IPS-18a (cell line): ENCODE results near the gene CSMD2.

Source experiments
- H3K27ac ChIP-seq: one replicate; pipeline ENCODE4 v1.5.1; 2013; ENCODE audit warnings: low read length
- H3K27me3 ChIP-seq: one replicate; pipeline ENCODE4 v1.6.1; 2013; ENCODE audit warnings: mild to moderate bottlenecking, low read length; ENCODE audit not compliant: control insufficient read depth, insufficient read depth
- H3K36me3 ChIP-seq: one replicate; pipeline ENCODE4 v1.6.1; 2013; ENCODE audit warnings: low read depth, low read length; ENCODE audit not compliant: control insufficient read depth
- H3K4me1 ChIP-seq: one replicate; pipeline ENCODE4 v1.6.1; 2013; ENCODE audit warnings: low read depth, low read length; ENCODE audit not compliant: control insufficient read depth
- H3K4me3 ChIP-seq: one replicate; pipeline ENCODE4 v1.5.1; 2013; ENCODE audit warnings: low read length
- H3K9ac ChIP-seq: one replicate; pipeline ENCODE4 v1.6.1; 2013; ENCODE audit warnings: mild to moderate bottlenecking, low read length, moderate library complexity
- H3K9me3 ChIP-seq: one replicate; pipeline ENCODE4 v1.6.1; 2013; ENCODE audit warnings: low read depth, low read length; ENCODE audit not compliant: control insufficient read depth

Gene CSMD2

DNA sequence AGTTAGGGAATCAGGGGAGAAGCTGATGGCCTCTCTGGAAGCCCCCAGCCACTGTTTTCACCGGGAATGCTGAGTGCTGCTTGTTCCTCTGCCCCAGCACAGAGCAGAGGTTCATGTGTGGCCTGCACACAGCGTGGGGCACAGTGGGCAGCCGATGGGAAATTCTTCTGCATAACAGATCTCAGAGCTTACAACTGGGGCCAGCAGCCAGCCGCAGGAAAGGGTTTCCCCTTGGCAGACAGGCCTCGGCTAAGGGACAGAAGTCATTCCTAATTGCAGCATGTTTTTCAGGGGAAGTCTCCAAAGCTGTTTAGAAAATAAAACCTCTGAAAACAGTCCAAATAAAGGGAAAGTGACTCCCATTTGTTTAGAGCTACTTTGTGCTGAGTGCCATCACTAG lies 278.5 kb downstream of the CSMD2 start:
- Histone ChIP-seq H3K4me1 (peaks cover 18% of the 10 kb centered on the region), H3K9me3 (no peaks in the 10 kb centered on the region), H3K36me3 (no peaks in the 10 kb centered on the region), H3K4me3 (no peak overlapping the region), H3K27me3 (no peaks in the 10 kb centered on the region), H3K27ac (no peak overlapping the region), H3K9ac (no peak overlapping the region)

DNA sequence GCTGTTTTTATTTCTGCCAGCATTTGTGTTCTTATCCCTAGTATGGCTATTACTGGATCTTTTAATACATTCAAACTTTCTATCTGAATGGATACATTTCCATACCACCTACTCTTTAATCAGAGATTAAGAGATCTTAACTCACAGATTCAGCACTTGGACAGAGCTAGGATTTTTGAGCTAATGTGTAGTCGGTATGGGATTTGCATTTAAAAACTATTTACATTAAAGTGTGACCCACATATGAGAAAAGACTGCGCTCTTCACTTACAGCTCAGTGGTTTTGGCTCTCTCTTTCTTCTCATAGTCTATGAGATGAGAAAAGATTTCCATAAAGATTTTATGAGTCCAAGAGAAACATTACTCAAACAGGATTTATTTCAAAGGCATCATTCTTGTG lies 284.7 kb downstream of the CSMD2 start:
- Histone ChIP-seq H3K9ac (no peak overlapping the region), H3K4me1 (peaks cover under 1% of the 10 kb centered on the region), H3K36me3 (no peaks in the 10 kb centered on the region), H3K9me3 (no peaks in the 10 kb centered on the region), H3K27ac (no peak overlapping the region), H3K4me3 (no peak overlapping the region), H3K27me3 (no peaks in the 10 kb centered on the region)

DNA sequence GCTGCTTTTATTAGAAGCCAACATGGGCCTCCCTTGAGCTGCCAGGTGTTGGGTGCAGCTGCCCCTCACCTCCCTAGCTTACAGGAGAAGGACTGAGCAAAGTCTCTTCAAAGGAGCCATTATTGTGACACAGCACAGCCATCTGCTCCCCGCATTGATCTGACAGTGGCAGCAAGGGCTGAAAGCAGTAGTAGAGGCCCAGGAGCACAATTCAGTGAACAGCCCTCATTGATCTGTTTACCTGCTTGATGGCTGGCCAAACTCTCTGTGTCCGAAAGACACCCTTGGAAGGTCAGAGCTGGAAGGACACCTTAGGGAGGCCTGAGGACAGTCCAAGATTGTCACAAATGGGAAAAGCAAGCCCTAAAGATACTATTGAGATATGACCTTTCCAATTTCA lies 286.6 kb downstream of the CSMD2 start:
- H3K27me3 ChIP-seq = no peaks in the 10 kb centered on the region
- H3K4me3 ChIP-seq = no peak overlapping the region
- no peaks in the 10 kb centered on the region for H3K36me3 ChIP-seq
- H3K9ac ChIP-seq = no peak overlapping the region
- no peaks in the 10 kb centered on the region for H3K4me1 ChIP-seq
- H3K9me3 ChIP-seq = no peaks in the 10 kb centered on the region
- H3K27ac ChIP-seq = no peak overlapping the region

DNA sequence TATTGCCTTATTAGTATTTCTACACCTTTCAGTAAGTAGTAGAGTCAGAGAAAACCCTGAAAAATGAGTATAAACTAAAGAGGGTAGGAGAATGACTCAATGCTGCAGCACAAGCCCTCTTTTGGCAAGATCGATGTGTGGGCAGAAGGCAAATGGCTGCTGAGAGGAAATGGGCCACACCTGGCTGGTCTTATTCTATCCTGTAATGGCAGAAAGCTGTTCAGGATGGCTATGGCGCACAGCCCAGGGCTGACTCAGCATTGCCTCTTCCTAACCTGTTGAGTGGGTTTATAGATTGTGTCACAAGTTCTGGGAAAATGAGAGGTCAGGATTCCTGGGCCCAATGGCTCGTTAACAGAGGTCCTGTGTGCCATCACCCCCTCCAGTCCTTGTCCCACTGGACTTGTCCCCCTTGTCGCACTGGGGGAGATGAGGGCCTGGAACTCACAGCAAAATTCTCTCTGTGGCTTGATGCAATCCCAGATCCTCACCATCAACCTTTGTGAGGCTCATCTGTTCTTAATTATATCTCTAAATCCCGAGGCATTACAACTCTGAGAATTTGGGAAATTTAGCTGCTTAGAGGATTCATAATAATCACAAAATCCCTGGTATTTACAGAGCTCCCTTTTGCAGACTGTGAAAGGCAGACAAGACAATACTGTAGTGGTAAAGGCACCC lies 287.9 kb downstream of the CSMD2 start:
- H3K27me3 ChIP-seq = no peaks in the 10 kb centered on the region
- H3K9ac ChIP-seq = no peak overlapping the region
- H3K36me3 ChIP-seq = no peaks in the 10 kb centered on the region
- H3K4me1 ChIP-seq = no peaks in the 10 kb centered on the region
- no peak overlapping the region for H3K27ac ChIP-seq
- no peaks in the 10 kb centered on the region for H3K9me3 ChIP-seq
- no peak overlapping the region for H3K4me3 ChIP-seq

DNA sequence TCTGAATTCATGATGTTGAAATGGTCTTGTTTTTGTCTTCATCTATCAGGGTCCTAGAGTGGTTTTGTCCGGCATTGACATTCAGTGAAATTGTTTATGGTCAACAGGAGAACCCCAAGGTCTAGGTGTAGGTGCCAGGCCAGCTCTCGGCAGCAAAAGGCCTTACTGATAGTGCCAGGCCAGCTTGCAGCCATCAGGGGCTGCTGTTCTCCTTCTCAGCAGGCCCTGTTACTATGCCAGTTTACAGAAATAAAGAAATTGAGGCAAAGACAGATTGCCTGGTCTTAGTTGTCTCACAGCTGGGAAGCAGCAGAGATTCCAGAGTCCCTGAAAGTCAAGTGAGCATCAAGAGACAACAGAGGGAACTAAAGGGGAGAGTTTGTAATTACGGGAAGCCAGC lies 289.2 kb downstream of the CSMD2 start:
- H3K4me3 ChIP-seq = no peak overlapping the region
- H3K27me3 ChIP-seq = no peaks in the 10 kb centered on the region
- no peaks in the 10 kb centered on the region for H3K36me3 ChIP-seq
- H3K9me3 ChIP-seq = no peaks in the 10 kb centered on the region
- no peak overlapping the region for H3K27ac ChIP-seq
- no peaks in the 10 kb centered on the region for H3K4me1 ChIP-seq
- H3K9ac ChIP-seq = no peak overlapping the region

DNA sequence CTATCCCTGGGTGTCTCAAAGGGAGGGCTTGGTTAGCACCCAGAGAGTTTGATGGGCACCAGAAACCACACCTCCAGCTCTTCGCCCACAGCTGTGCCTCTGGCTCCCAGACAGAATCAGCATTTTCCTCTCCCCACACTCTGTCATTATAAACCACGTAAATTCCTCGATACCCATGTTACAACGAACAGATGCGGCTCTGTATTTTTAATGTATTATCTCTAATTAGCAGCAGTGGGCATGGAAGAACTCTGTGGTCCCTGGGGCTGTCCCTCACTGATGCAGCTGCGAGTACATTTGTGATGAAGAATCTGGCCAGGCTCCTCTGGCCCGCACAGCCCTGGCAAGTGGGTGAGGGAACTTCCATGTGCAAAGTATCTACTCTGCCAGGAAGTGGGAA lies 290.4 kb downstream of the CSMD2 start:
- Histone ChIP-seq H3K27ac (no peak overlapping the region), H3K27me3 (no peaks in the 10 kb centered on the region), H3K4me1 (no peaks in the 10 kb centered on the region), H3K36me3 (no peaks in the 10 kb centered on the region), H3K4me3 (no peak overlapping the region), H3K9me3 (no peaks in the 10 kb centered on the region), H3K9ac (no peak overlapping the region)

DNA sequence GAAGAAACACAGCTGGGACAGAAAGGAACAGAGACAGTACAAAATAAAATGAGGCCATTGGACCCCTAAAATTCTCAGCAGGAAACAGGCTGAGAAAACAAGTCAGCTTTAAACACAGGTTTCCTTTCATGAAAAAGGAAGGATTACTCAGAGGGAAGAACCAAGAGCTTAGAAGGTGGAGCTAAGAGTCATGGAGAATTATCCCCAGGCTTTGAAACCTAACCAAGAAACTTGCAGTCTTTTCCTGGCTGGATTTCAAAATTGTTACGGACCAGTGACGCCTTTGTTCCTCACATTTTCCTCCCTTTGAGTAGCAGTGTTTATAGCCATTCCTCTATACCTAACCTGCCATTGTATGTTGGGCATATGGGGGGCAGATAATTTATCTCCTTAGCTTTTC lies 292.3 kb downstream of the CSMD2 start:
- Histone ChIP-seq H3K36me3 (no peaks in the 10 kb centered on the region), H3K4me3 (no peak overlapping the region), H3K27ac (no peak overlapping the region), H3K9ac (no peak overlapping the region), H3K27me3 (no peaks in the 10 kb centered on the region), H3K4me1 (peaks cover 4% of the 10 kb centered on the region), H3K9me3 (no peaks in the 10 kb centered on the region)

DNA sequence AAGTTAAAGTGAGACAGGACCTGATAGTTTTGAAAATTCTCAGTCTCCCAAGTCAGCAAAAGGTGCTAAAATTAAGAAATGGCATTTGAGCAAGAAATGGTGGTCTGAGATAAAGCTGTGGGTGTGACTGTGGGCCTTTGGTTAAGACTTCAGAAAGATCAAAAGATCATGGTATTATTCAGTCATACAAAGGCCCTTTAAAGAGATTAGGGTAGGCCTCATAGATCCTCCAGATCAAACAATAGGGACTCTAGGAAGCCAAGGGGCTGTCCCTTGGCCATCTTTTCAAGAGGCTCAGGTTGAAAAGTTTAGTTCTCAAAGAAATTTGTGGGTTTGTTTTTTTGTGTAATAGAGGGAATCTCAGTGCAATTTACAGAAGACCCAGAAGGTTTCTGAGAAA lies 292.8 kb downstream of the CSMD2 start:
- H3K9ac ChIP-seq = no peak overlapping the region
- H3K27me3 ChIP-seq = no peaks in the 10 kb centered on the region
- no peaks in the 10 kb centered on the region for H3K36me3 ChIP-seq
- H3K4me3 ChIP-seq = no peak overlapping the region
- no peak overlapping the region for H3K27ac ChIP-seq
- H3K4me1 ChIP-seq = peaks cover 4% of the 10 kb centered on the region
- H3K9me3 ChIP-seq = no peaks in the 10 kb centered on the region

DNA sequence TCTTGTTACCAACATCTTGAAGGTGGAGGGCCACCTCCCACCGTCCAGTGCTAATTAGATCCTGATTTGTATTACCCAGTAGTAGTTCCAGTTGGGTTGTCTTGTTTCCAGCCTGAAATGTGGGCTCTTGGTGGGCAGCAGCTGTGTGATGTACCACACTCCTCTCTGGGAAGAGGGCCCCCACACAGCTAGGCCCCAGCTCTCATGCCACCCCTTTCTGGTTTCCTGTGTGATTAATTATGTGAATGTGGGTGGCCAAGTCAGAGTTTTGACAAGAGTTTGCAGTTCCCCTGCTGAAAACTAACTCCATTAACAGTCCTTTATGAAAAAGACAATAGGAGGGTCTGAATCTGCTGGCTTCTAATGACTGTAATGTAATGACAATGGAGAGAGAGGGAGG lies 297.3 kb downstream of the CSMD2 start:
- no peaks in the 10 kb centered on the region for H3K27me3 ChIP-seq
- H3K9me3 ChIP-seq = no peaks in the 10 kb centered on the region
- no peaks in the 10 kb centered on the region for H3K36me3 ChIP-seq
- no peak overlapping the region for H3K9ac ChIP-seq
- H3K4me1 ChIP-seq = peaks cover 7% of the 10 kb centered on the region
- H3K4me3 ChIP-seq = no peak overlapping the region
- no peak overlapping the region for H3K27ac ChIP-seq

DNA sequence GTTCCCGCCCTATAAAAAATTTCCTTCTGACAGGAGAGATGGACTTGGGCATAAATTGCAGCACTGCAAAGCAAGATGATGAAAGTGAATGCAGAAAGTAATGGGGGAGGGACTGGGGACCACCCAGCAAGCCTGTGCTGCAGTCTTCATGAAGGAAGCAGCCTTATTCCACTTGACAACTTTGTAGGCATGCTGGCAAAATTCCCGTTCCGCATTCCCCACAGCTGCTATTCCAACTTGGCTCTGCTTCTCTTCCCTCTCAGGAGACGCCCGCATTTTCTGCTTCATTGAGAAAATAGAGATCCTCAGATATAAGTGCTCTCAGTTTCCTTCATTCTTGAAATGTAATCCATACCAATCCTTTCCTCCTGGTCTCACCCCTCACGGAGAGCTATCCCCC lies 298.7 kb downstream of the CSMD2 start:
- no peak overlapping the region for H3K27ac ChIP-seq
- H3K36me3 ChIP-seq = no peaks in the 10 kb centered on the region
- peaks cover 7% of the 10 kb centered on the region for H3K4me1 ChIP-seq
- no peak overlapping the region for H3K9ac ChIP-seq
- H3K4me3 ChIP-seq = no peak overlapping the region
- no peaks in the 10 kb centered on the region for H3K27me3 ChIP-seq
- no peaks in the 10 kb centered on the region for H3K9me3 ChIP-seq

DNA sequence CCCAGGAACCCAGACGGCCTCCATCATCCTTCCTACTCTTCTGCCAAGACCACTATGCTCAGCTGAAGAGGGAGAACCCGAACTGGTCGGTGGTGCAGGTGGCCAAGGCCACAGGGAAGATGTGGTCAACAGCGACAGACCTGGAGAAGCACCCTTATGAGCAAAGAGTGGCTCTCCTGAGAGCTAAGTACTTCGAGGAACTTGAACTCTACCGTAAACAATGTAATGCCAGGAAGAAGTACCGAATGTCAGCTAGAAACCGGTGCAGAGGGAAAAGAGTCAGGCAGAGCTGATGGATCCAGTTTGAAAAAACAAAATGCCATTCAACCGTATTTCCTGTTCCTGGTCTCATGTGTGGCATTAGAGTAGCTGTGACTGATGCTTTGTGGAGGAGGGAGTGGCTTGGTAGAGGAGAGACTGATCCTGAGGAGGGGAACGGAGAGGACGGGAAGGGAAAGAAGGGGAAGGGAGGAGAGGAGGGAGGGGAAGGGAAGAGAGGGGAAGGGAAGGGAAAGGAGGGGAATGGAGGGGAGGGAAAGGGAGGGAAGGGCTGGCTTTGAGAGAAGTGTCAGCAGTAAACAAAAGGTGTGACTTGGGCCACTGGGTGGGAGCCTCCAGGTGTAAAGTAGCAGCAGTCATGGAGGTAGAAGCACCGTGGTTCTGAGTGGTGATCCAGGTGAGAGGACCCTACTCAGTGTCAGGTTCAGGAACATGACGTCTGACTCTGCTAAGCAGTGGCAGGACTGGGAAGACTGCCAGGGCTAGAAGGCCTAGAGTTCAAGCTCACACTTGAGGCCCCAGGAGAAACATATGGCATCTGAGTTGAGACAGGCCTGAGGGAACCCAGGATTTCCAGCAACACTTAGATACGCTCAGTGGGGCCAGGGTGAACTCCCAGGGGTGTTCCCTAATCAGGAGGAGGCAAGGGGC lies 300.3 kb downstream of the CSMD2 start:
- Histone ChIP-seq H3K27ac (no peak overlapping the region), H3K27me3 (no peaks in the 10 kb centered on the region), H3K36me3 (no peaks in the 10 kb centered on the region), H3K4me1 (peaks cover 7% of the 10 kb centered on the region), H3K9ac (no peak overlapping the region), H3K4me3 (no peak overlapping the region), H3K9me3 (no peaks in the 10 kb centered on the region)

DNA sequence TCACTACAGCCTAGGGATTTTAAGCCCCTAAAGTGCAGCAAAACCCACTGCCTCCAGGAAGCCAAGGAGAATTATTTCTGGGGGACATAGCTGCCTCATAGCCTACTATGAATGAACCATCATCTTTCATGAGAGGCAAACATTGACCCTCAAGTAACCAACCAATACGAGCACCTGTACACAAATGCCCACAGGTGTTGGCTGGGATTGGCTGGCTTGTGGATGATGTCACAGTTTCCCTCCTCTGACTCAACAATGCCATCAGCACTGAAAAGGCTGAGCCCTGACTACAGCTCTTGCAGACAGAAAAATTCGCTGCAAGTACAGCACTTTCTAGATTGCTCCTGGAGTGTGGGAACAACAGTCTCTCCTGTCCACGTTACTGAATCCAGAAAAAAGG lies 301.3 kb downstream of the CSMD2 start, which contains the start of gene HMGB4:
Gene HMGB4 (plus strand): TSS at position 301 of the 400 bp plus-strand sequence. CDS start 113 bp downstream, outside the sequence.
- no peak within 1 kb of the TSS for H3K9ac ChIP-seq
- H3K4me1 ChIP-seq = peaks cover 7% of the 10 kb centered on the region
- H3K4me3 ChIP-seq = no peak within 1 kb of the TSS
- H3K36me3 ChIP-seq = no peaks in the 10 kb centered on the region
- H3K27me3 ChIP-seq = no peaks in the 10 kb centered on the region
- H3K27ac ChIP-seq = no peak within 1 kb of the TSS
- no peaks in the 10 kb centered on the region for H3K9me3 ChIP-seq
